NB4 (cell line): ENCODE results near the gene CTF1.
"Not testable (repeated sequence)": the region's sequence is repeated elsewhere in the genome, so short reads cannot be mapped to it uniquely, and the experiment has no call there.

Experiments
- CTCF ChIP-seq: IDR thresholded peaks from one replicate; pipeline ENCODE4 v1.5.1; 2012; ENCODE audit warnings: low read depth, low read length
- POLR2A ChIP-seq: IDR thresholded peaks from 2 replicates; pipeline ENCODE4 v1.6.1; 2011; ENCODE audit warnings: mild to moderate bottlenecking; ENCODE audit not compliant: insufficient read length; ENCODE audit errors: extremely low read depth

DNA sequence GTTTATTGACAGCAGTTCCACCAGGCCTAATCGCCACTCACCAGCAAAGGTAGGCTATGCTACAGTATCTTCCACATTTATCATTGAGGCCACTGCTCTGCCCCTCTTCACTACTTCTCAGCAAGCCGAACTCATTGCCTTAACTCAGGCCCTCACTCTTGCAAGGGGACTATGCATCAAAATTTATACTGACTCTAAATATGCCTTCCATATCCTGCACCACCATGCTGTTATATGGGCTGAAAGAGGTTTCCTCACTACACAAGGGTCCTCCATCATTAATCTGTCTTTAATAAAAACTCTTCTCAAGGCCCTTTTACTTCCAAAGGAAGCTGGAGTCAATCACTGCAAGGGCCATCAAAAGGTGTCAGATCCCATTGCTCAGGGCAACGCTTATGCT, 33.2 kb upstream of the CTF1 start:
- TF ChIP-seq CTCF, POLR2A: not testable (repeated sequence)
